Effector CD8-positive, alpha-beta T cell (primary cell): ENCODE measurements around the gene PAK1.
"Not testable (repeated sequence)": the region's sequence is repeated elsewhere in the genome, so short reads cannot be mapped to it uniquely, and the experiment has no call there.

Experiments
- DNase-seq: peaks from one replicate; lab custom pipeline; 2025; lab: John Stamatoyannopoulos, UW

The PAK1 gene

GRCh38 chr11:77308838-77309237 is 165.1 kb downstream of the PAK1 start:
- no peak for DNase-seq

- DNase-seq, result no peak
Measured at GRCh38 chr11:77303328-77303727, 170.6 kb downstream of the PAK1 start.

- DNase-seq, result no peak
Measured at GRCh38 chr11:77302752-77303151, 171.1 kb downstream of the PAK1 start.

GRCh38 chr11:77301510-77301909 is 172.4 kb downstream of the PAK1 start, which contains the start of gene GDPD4:
TSS of gene GDPD4 (minus strand) at chr11:77301686. CDS start at chr11:77285137, 16,549 bp downstream.
- no peak for DNase-seq

GRCh38 chr11:77300695-77301094 is 173.2 kb downstream of the PAK1 start:
- no peak for DNase-seq

GRCh38 chr11:77300028-77300427 is 173.9 kb downstream of the PAK1 start:
- DNase-seq, result not testable (repeated sequence)

- no peak for DNase-seq
Measured at GRCh38 chr11:77299528-77299993, 174.3 kb downstream of the PAK1 start.

GRCh38 chr11:77294040-77294439 is 179.9 kb downstream of the PAK1 start:
- DNase-seq, result no peak

- no peak for DNase-seq
Measured at GRCh38 chr11:77289737-77290136, 184.2 kb downstream of the PAK1 start.

- no peak for DNase-seq
Measured at GRCh38 chr11:77287615-77288273, 186.2 kb downstream of the PAK1 start.

- DNase-seq, result no peak
Measured at GRCh38 chr11:77287136-77287535, 186.8 kb downstream of the PAK1 start.

GRCh38 chr11:77284476-77285468 is 189.1 kb downstream of the PAK1 start:
- DNase-seq, result no peak

- no peak for DNase-seq
Measured at GRCh38 chr11:77283101-77283500, 190.8 kb downstream of the PAK1 start.

- no peak for DNase-seq
Measured at GRCh38 chr11:77278595-77279506, 195.0 kb downstream of the PAK1 start.

- no peak for DNase-seq
Measured at GRCh38 chr11:77276271-77276670, 197.6 kb downstream of the PAK1 start.
